ENCODE data around the gene THSD7B.

Gene THSD7B

GRCh38 chr2:137435162-137435561 is 669.8 kb downstream of the THSD7B start:
- Histone ChIP-seq H3F3A (ENCODE audit: insufficient read depth, low read length) (no peaks in the 10 kb centered on the region), H3K9me2 (ENCODE audit: low read depth, low read length) (no peaks in the 10 kb centered on the region), H3K79me2 (ENCODE audit: insufficient read depth, low read length) (no peaks in the 10 kb centered on the region), H3K36me3 (ENCODE audit: insufficient read depth, low read length) (no peaks in the 10 kb centered on the region), H3K27me3 (ENCODE audit: insufficient read depth, low read length) (no peaks in the 10 kb centered on the region), H3K4me3 (ENCODE audit: low read depth, low read length, poor library complexity, severe bottlenecking) (no peak overlapping the region), H3K9ac (ENCODE audit: low read length) (no peak overlapping the region), H4K20me1 (ENCODE audit: insufficient read depth, low read length) (no peaks in the 10 kb centered on the region), H2AFZ (ENCODE audit: low read length) (no peak overlapping the region), H3K4me2 (ENCODE audit: low read length) (no peak overlapping the region), H3K9me3 (ENCODE audit: low read length) (no peaks in the 10 kb centered on the region), H3K27ac (ENCODE audit: low read depth, low read length, poor library complexity, severe bottlenecking) (no peak overlapping the region), H3K4me1 (ENCODE audit: insufficient read depth, low read length, severe bottlenecking) (no peaks in the 10 kb centered on the region)
- no peak for TF ChIP-seq EZH2 (IDR thresholded peaks at IDR 0.05; ENCODE audit: borderline replicate concordance, low read length)
- no peak for TF ChIP-seq CTCF (IDR thresholded peaks at IDR 0.05; ENCODE audit: low read length)

- no peak for TF ChIP-seq EZH2 (IDR thresholded peaks at IDR 0.05; ENCODE audit: borderline replicate concordance, low read length)
- TF ChIP-seq CTCF (IDR thresholded peaks at IDR 0.05; ENCODE audit: low read length): no peak
- Histone ChIP-seq H3K36me3 (ENCODE audit: insufficient read depth, low read length) (no peaks in the 10 kb centered on the region), H3K9me2 (ENCODE audit: low read depth, low read length) (no peaks in the 10 kb centered on the region), H4K20me1 (ENCODE audit: insufficient read depth, low read length) (no peaks in the 10 kb centered on the region), H3F3A (ENCODE audit: insufficient read depth, low read length) (no peaks in the 10 kb centered on the region), H3K79me2 (ENCODE audit: insufficient read depth, low read length) (no peaks in the 10 kb centered on the region), H3K27ac (ENCODE audit: low read depth, low read length, poor library complexity, severe bottlenecking) (no peak overlapping the region), H3K9me3 (ENCODE audit: low read length) (no peaks in the 10 kb centered on the region), H3K4me1 (ENCODE audit: insufficient read depth, low read length, severe bottlenecking) (no peaks in the 10 kb centered on the region), H3K4me3 (ENCODE audit: low read depth, low read length, poor library complexity, severe bottlenecking) (no peak overlapping the region), H3K9ac (ENCODE audit: low read length) (no peak overlapping the region), H3K27me3 (ENCODE audit: insufficient read depth, low read length) (no peaks in the 10 kb centered on the region), H3K4me2 (ENCODE audit: low read length) (no peak overlapping the region), H2AFZ (ENCODE audit: low read length) (no peak overlapping the region)
Measured at GRCh38 chr2:137437386-137437785, 672.0 kb downstream of the THSD7B start.

- no peak overlapping the region for H3K4me2 ChIP-seq (ENCODE audit: low read length)
- no peaks in the 10 kb centered on the region for H3F3A ChIP-seq (ENCODE audit: insufficient read depth, low read length)
- H3K27ac ChIP-seq (ENCODE audit: low read depth, low read length, poor library complexity, severe bottlenecking): no peak overlapping the region
- H3K79me2 ChIP-seq (ENCODE audit: insufficient read depth, low read length): no peaks in the 10 kb centered on the region
- H3K4me3 ChIP-seq (ENCODE audit: low read depth, low read length, poor library complexity, severe bottlenecking): no peak overlapping the region
- H3K9me3 ChIP-seq (ENCODE audit: low read length): no peaks in the 10 kb centered on the region
- no peak overlapping the region for H2AFZ ChIP-seq (ENCODE audit: low read length)
- TF ChIP-seq CTCF (IDR thresholded peaks at IDR 0.05; ENCODE audit: low read length) (no peak), EZH2 (IDR thresholded peaks at IDR 0.05; ENCODE audit: borderline replicate concordance, low read length) (no peak)
- no peaks in the 10 kb centered on the region for H4K20me1 ChIP-seq (ENCODE audit: insufficient read depth, low read length)
- H3K9ac ChIP-seq (ENCODE audit: low read length): no peak overlapping the region
- no peaks in the 10 kb centered on the region for H3K27me3 ChIP-seq (ENCODE audit: insufficient read depth, low read length)
- no peaks in the 10 kb centered on the region for H3K36me3 ChIP-seq (ENCODE audit: insufficient read depth, low read length)
- H3K9me2 ChIP-seq (ENCODE audit: low read depth, low read length): no peaks in the 10 kb centered on the region
- H3K4me1 ChIP-seq (ENCODE audit: insufficient read depth, low read length, severe bottlenecking): no peaks in the 10 kb centered on the region
Measured at GRCh38 chr2:137444970-137445369, 679.6 kb downstream of the THSD7B start.
